Fibroblast of lung (primary cell): ENCODE measurements around the gene NLGN1.

Source experiments
- CTCF ChIP-seq, 2 donors: IDR thresholded peaks in 1 of 2; conservative IDR thresholded peaks in 1 of 2; 1 replicate in 1 of 2; 2 replicates in 1 of 2; pipeline ENCODE4 v1.5.1; 2011 to 2012; ENCODE audit warnings: low read length in 2 of 2, control low read depth in 1 of 2, inconsistent platforms in 1 of 2, low read depth in 1 of 2, mild to moderate bottlenecking in 1 of 2
- EZH2 ChIP-seq: IDR thresholded peaks from 2 replicates; pipeline ENCODE4 v1.5.1; 2012; ENCODE audit warnings: low read length, control low read depth, mild to moderate bottlenecking; ENCODE audit errors: missing control alignments

- no peak for TF ChIP-seq CTCF (conservative IDR thresholded peaks at IDR 0.05 in 1 of 2, IDR thresholded peaks at IDR 0.05 in 1 of 2; ENCODE audit: low read depth in 1 of 2, low read length in 2 of 2)
- no peak for TF ChIP-seq EZH2
Observed at GRCh38 chr3:174035328-174035886, 637.9 kb downstream of the NLGN1 start.
